Astrocyte (in vitro differentiated cells and primary cell): Measurements from ENCODE around the gene NR6A1.

ENCODE experiments used
- EZH2 ChIP-seq: IDR thresholded peaks from 2 replicates; pipeline ENCODE4 v1.6.1; 2012; ENCODE audit warnings: mild to moderate bottlenecking, low read length, inconsistent platforms; ENCODE audit not compliant: insufficient read depth
- TF ChIP-seq, protein P1 (sequence below): IDR thresholded peaks from 2 replicates; pipeline ENCODE4 v1.5.1; 2011; ENCODE audit warnings: low read depth, mild to moderate bottlenecking, inconsistent platforms, low read length, moderate library complexity; ENCODE audit not compliant: insufficient read depth

- TF ChIP-seq, protein P1, sequence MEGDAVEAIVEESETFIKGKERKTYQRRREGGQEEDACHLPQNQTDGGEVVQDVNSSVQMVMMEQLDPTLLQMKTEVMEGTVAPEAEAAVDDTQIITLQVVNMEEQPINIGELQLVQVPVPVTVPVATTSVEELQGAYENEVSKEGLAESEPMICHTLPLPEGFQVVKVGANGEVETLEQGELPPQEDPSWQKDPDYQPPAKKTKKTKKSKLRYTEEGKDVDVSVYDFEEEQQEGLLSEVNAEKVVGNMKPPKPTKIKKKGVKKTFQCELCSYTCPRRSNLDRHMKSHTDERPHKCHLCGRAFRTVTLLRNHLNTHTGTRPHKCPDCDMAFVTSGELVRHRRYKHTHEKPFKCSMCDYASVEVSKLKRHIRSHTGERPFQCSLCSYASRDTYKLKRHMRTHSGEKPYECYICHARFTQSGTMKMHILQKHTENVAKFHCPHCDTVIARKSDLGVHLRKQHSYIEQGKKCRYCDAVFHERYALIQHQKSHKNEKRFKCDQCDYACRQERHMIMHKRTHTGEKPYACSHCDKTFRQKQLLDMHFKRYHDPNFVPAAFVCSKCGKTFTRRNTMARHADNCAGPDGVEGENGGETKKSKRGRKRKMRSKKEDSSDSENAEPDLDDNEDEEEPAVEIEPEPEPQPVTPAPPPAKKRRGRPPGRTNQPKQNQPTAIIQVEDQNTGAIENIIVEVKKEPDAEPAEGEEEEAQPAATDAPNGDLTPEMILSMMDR = no peak
- TF ChIP-seq EZH2 = no peak
These were observed 99.2 kb downstream of the NR6A1 start for GRCh38 chr9:124671861-124672260.
